Neural crest cell (in vitro differentiated cells): ENCODE data around the gene TOMM20L. TPM values are rescaled to one million over a fixed set of nuclear protein-coding genes. Genes with fewer than 3 reads are reported as not detected.

Experiments used
- DNase-seq: peaks from one replicate; pipeline ENCODE4 v3.0.0; 2021; ENCODE audit warnings: low read depth, mixed read lengths, low spot score
- H3K27ac Mint-ChIP-seq: one replicate; pipeline ENCODE4 v1.8.0; 2021; ENCODE audit warnings: mild to moderate bottlenecking, mixed read lengths; ENCODE audit not compliant: unreplicated experiment
- H3K27me3 Mint-ChIP-seq: 2 replicates; pipeline ENCODE4 v1.8.0; 2021; ENCODE audit warnings: low read depth, mild to moderate bottlenecking, mixed read lengths
- H3K36me3 Mint-ChIP-seq: 2 replicates; pipeline ENCODE4 v1.8.0; 2021; ENCODE audit warnings: low read depth, mild to moderate bottlenecking, mixed read lengths
- H3K4me1 Mint-ChIP-seq: 2 replicates; pipeline ENCODE4 v1.8.0; 2021; ENCODE audit warnings: mixed read lengths
- H3K4me3 Mint-ChIP-seq: one replicate; pipeline ENCODE4 v1.8.0; 2021; ENCODE audit warnings: mild to moderate bottlenecking, mixed read lengths
- H3K9me3 Mint-ChIP-seq: 2 replicates; pipeline ENCODE4 v1.8.0; 2021; ENCODE audit warnings: mixed read lengths
- CTCF ChIP-seq: fragments of 200-600 bp; sonication (generic); conservative IDR thresholded peaks from 2 replicates; pipeline ENCODE4 v1.5.0; 2021; ENCODE audit warnings: antibody characterized with exemption, mild to moderate bottlenecking
- total RNA-seq: library from RNA; stranded (reverse); gene quantifications from 2 replicates; pipeline ENCODE4 v1.2.1, GENCODE V29; 2021

Gene TOMM20L
- total RNA-seq, 1 donor from 2014 or later, result 0.42 TPM

GRCh38 chr14:58455593-58456265, 60.0 kb downstream of the TOMM20L start:
- no peaks in the 10 kb centered on the region for H3K27me3 Mint-ChIP-seq
- peak overlapping the region; percentile 3 for H3K4me3 Mint-ChIP-seq
- H3K27ac Mint-ChIP-seq, result peak overlapping the region; percentile 55

More at GRCh38 chr14:58455593-58456265, 60.0 kb downstream of the TOMM20L start:
- peaks cover 13% of the 10 kb centered on the region for H3K4me1 Mint-ChIP-seq
- H3K9me3 Mint-ChIP-seq, result no peaks in the 10 kb centered on the region
- H3K36me3 Mint-ChIP-seq, result peaks cover 13% of the 10 kb centered on the region
- no peak for DNase-seq
- no peak for TF ChIP-seq CTCF

Other genes starting within 250 kb of the TOMM20L start
- gene ARMH4, start 243.7 kb upstream of the TOMM20L start, total RNA-seq, result 31.2 and 36.2 TPM in 2 replicates
- 55.7 and 57.0 TPM in 2 replicates for gene ACTR10, start 195.8 kb upstream of the TOMM20L start, total RNA-seq
- 222 TPM in 2 replicates for gene PSMA3, start 151.1 kb upstream of the TOMM20L start, total RNA-seq
- gene ARID4A, start 97.4 kb upstream of the TOMM20L start, total RNA-seq, result 28.7 and 30.5 TPM in 2 replicates
- gene TIMM9, start 31.6 kb downstream of the TOMM20L start, total RNA-seq, result 41.0 and 47.2 TPM in 2 replicates
- gene KIAA0586, start 31.8 kb downstream of the TOMM20L start, total RNA-seq, result 41.1 and 42.4 TPM in 2 replicates
- 4.9 and 5.2 TPM in 2 replicates for gene DACT1, start 242.0 kb downstream of the TOMM20L start, total RNA-seq